Stimulated activated CD4-positive, alpha-beta T cell treated with anti-CD3 and anti-CD28 coated beads, Interleukin-15, amount 100 ng/mL, for 48 hours (primary cell): ENCODE results near the gene MYOZ2.
A peak's percentile ranks its signal among the peaks of the same experiment; 100 is the strongest.

Source experiments
- DNase-seq, 2 donors: peaks; one replicate each; pipeline ENCODE4 v3.0.0-alpha.2; 2020; ENCODE audit warnings: low read depth in 2 of 2

The MYOZ2 gene

DNA sequence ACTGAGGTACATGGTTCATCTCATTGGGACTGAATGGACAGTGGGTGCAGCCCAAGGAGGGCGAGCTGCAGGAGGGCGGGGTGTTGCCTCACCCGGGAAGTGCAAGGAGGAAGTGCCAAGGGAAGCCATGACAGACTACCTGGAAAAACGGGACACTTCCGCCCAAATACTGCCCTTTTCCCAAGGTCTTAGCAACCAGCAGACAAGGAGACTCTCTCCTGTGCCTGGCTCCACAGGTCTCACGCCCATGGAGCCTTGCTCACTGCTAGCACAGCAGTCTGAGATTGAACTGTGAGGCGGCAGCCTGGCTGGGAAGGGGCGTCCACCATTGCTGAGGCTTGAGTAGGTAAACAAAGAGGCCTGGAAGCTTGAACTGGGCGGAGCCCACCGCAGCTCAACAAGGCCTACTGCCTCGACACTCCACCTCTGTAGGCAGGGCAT, 62.2 kb downstream of the MYOZ2 start:
- no peak for DNase-seq

DNA sequence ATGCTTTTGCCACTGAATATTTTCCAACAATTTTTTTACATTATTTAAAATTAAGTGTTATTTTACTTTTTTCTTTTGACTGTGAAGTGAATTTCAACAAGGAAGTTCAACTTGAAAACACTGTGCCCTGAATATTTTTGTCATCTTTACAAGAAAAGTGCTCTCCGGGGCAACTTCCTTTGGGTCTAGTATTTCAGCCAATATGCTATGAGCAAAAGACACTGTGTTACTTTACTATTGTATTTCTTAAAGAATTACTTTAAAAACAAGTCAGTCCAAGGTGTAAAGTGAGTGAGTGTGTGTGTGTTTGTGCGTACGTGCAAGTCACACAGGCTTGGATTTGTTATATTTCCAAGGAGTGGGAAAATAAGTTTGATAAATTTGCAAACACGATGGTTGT, 69.3 kb downstream of the MYOZ2 start:
- DNase-seq, result no peak

DNA sequence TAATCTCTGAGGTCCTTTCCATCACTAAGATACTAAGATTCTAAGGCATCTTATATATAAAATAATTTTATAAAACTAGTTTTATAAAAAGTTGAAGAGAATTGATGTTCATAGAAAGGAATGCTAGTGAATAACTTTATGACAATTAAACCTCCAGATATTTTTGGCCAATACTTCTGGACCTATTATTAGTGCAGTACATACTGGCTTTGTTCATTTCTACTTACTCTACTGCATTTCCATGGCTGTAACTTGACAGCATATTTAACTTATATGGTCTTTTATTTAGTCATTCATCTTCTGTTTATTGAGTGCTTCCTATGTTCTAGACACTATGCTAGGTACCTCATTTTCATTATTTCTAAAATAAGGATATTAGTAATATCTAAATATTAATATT, 70.1 kb downstream of the MYOZ2 start:
- no peak for DNase-seq

DNA sequence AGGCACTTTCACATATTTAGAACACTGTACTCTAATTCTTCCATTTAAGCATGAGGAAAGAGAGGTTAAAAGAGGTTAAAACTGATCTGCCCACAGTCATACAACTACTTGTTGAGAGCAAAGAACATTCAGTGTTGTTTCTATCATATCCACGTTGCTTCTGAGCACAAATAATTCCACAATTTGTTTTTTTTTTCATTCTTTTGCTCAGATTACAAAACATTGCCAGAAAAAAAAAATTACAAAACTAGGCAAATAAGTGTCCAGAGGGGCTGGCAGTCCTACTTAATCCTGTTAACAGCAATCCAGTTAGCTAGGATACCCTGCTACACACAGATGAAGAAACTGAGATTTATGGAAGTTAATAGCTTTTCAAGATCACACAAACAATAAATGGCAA, 70.5 kb downstream of the MYOZ2 start:
- DNase-seq, result no peak

DNA sequence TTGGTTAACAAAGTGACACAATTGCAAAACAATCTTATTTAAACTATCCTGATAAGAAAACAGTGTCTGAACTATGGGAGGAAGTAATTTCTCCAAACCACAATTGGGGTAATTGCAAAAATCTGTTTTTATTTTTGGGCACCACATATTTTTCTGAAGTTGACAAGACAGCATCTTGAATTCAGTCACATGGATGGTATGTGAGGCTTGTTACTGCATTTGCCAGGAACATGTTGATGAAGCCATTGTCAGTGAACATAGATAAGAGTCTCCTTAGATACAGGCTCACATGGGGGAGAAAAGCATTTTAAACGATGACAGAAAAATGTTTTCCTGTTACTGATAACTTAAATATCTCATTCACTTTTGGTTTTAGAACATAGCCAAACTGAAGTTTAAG, 71.4 kb downstream of the MYOZ2 start:
- DNase-seq, result no peak

DNA sequence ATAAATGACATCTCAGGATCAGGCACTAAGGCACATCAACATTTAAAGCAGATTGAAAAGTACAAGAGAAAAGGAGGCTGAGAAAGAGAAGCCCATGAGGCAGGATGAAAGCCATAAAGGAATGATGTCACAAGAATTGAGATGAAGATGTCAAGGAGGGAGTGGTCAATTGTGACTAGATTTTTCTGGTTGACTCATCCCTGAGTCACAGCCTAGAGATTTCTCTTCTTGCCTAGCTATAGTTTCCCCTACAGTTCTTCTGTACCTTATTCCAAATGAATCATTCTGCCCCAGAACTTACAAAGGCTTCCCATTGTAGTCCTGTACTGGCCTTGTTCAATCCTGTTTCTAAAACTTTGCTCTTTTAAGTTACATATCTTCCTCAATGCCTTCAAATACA, 73.4 kb downstream of the MYOZ2 start:
- DNase-seq, result peak; percentile 18 to 56

DNA sequence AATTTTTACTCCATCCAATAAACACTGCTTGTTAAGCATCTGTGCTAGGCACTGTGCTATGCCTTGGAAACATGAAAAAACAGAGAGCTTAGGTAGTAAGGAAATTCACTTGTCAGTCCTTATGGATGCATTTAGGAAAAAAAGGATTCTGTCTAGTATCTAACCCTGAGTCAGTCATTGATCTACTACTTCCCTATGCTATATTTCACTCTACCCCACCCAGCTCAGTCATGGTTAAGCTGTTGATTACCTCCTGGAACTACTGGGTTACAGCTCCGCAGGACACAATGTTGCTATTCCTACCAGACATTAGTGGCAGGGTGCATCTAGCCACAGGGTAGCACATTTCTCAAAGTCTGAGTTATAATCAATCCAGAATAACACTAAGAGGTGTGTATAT, 74.0 kb downstream of the MYOZ2 start:
- DNase-seq, result no peak

DNA sequence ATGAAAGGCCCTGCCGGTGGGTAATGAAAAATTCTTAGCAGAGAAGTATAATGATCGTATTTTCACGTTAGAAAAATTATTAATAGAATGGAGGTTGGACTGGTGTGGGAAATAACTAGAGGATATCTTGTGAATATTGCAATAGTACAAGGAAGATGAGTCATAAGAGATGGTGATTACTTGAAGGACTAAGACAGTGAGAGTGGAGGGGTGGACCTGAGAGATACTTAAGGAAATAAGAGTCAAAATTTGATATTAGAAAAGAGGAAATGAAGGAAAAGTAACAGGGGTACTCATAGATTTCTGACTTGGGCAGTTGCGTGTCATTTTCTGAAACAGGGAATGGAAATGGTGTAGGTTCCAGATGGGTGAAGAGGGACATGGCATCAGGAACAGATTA, 75.1 kb downstream of the MYOZ2 start:
- no peak for DNase-seq

DNA sequence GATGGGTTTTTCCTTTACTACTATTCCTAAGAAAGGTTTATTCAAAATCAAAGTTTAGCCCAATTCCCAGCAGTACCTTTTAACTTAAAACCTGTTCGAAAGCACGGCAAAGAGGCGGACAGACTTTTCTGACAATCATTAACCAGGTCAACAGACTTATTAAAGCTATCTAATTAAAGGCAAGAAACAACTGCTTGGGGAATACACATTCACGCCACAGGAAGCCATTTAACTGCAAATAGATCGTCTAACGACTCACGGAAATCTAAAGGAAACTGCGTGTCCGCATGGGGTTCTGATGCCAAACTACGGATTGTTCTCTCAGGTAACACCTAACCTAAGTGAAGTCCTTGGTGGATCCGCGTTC, 76.2 kb downstream of the MYOZ2 start:
- DNase-seq, result no peak

DNA sequence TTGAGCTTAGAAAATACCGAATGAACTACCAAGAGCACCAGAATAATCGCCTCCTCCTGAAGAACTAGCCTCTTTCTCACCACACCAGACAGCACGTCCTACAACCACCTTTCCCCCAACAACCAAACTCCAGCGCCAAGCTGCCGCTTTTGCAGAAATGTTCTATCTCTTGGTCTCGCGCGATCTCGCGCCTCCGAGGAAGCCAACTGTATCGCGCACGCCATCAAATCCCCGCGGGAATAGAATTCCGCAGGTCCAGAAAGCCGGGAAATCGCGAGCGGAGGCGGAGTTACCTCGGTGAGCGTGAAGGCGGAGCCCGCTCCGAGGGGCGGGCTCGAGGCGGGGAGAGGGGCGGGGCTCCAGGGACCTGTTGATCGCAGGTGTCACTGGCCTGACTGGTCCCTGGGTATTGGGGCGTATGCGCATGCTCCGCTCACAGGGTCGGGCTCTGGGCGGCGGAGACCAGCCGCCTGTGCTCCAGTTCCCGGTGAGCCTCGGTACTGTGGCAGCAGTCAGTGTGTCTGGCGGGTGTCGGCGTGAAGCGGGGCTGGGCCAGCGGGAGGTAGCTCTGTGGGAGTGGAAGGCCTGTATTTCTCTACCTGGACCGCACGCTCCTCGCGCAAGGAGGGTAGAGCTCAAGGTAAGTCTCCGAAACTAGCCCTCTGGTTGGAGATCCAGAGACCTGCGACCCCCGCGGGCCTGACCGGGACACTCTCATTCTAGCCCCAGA, 76.8 kb downstream of the MYOZ2 start, which contains the start of gene USP53:
TSS of gene USP53 (plus strand) at position 480 of the 730 bp plus-strand sequence. CDS start 27,047 bp downstream, outside the sequence.
- peak; percentile 97 for DNase-seq

DNA sequence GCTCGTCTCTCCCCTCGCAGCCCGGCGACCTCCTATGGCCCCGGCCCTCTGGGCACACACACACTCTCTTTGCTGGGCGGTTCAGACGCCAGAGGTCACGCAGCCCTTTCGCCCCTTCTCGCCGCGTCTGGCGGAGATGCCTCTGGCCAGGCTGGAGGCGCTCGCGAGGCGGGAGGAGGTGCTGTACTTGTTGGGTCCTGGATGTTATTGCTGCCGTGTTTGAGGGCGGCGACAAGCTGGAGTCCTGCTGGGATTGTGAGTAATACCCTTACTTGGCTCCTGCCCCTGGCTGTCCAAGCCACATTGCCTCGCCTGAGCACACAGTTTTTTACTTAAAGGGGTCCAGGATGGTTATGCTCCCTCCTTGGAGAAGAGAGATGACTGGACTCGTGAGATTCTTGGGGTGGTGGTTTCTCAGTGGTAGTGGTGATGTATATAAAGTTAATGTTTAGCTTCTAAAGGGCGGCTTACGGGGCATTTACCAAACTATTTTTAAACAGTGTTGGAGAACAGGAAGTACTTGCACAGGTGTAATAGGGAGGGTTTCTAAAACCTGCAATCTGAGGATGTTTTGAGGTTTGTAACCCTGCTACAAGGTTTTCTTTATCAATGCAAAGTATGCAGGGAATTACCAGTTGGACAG, 77.5 kb downstream of the MYOZ2 start:
- peak; percentile 38 to 54 for DNase-seq

DNA sequence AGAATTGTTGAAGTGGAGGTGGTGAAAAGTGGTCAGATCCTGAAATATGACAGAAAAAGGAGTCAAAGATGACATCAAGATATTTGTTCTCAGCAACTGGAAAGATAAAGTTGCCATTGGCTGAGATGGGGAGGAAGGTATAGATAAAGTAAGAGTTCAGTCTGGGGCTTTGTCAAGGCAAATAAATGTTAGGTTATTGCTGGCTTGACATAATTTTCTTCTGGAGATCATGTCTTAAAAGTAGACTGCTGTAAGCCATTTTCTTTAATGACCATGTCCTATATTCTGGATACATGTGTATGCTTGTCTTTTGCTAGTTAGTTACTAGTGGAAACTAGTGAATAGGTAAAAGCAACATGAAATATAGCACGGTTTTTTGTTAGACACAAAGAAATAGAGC, 82.5 kb downstream of the MYOZ2 start:
- DNase-seq, result no peak

DNA sequence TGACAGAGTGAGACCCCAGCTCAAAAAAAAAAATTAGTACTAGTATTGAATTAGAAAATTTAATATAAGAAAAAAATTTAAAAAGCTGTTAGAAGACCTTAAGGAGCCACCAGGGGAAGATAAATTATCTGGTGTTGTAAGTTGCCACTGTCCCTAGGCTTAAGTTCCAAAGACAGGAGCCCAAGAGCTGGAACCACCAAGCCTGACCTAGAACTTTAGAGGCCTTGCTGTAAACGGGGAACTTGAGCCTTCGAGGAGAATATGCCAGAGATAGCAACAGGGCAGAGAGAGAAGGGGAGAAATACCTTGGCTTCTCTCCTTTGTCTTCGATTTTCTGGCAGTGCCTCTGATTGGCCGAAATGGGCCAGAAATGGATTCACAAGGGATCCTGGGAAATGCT, 85.8 kb downstream of the MYOZ2 start:
- no peak for DNase-seq

DNA sequence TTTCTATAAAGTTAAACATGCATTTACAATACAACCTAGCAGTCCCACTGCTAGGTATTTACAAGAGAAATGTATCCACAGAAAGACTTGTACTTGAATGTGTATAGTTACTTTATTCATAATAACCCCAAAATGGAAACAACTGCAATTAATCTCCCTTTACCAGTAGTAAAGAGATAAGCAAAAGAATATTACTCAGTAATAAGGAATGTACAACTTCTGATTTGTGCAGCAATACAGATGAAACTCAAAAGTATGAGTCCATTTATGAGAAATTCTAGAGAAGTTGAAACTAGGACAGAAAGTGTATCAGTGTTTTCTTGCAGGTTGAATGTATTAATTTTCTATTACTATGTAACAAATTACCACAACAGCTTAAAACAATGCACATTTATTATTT, 92.1 kb downstream of the MYOZ2 start:
- DNase-seq, result no peak

DNA sequence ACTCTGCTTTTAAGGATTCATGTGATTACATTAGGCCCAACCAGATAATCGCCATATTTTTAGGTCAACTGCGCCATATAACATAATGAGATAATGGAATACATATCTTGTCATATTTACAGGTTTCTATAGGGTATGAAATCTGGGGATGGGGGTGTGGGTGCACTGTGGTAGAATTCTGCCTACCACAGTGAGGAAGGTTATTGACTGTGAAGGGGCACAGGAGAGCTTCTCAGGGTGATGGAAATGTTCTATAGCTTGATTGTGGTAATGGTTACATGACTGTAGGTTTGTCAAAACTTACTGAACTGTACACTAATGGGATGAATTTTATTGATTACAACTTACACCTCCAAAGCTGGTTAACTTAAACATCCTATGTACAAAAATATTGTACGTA, 92.8 kb downstream of the MYOZ2 start:
- no peak for DNase-seq

DNA sequence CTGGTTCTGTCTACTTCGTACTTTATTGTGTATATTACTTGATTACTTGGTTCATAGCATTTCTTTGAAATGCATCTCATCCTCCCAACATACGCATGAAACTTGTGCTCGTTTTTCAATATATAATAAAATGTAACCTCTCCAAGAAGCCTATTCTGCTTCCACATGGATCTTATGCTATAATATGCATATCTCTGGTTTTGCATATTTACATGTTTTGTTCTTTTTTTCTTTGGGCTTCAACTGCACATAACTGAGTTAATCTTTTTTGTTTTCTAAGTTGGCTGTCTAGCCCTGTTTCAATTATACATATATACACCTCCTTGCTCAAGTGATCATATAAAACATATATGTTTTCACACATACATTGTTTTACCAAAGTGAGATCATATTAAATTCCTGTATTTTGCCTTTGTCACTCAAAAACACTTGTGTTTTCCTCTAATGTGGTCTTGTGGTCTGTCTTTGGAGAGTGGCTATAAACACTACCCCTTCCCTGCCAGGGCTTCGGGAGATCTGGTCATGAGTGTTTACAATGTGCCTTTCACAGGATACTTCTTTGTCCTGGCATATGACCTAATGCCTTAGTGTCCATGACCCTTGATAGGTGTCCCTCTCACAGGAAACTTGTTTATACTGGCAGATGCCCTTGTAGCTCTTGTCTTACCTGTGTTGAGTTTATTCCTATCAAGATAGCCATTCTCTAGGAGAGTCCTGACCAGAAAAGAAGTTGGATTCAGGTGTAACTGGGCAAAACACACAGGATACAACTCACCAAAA, 94.5 kb downstream of the MYOZ2 start:
- DNase-seq, result no peak

DNA sequence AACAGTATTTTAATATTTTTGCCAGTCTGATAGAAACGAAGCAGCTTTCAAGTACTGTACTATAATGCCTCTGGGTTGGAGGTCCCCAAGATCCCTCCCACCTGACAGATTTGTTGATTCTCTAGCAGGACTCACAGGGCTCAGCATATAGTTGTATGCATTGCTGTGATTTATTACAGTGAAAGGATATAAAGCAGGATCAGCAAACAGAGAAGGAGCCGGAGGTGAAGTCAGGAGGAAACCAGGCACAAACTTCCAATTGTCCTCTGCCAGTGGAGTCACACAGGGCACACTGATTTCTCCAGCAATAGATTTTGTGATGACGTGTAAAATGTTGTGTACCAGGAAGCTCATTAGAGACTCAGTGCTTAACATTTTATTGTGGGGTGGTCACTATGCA, 95.9 kb downstream of the MYOZ2 start:
- DNase-seq, result no peak

DNA sequence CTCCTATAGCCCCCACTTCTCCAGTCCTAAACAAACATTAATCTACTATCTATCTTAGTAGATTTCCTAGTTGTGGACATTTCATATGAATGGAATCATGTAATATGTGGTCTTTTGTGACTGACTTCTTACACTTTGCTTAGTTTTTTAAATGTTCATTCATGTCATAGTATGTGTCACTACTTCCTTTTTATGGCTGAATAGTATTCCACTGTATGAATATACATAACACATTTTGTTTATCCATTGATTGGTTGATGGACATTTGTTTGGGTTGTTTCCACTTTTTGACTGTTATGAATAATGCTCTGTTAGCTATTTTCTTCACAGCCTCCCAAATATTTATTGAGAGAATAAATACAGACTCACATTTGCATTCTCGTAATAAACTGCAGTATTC, 96.7 kb downstream of the MYOZ2 start:
- DNase-seq, result no peak

DNA sequence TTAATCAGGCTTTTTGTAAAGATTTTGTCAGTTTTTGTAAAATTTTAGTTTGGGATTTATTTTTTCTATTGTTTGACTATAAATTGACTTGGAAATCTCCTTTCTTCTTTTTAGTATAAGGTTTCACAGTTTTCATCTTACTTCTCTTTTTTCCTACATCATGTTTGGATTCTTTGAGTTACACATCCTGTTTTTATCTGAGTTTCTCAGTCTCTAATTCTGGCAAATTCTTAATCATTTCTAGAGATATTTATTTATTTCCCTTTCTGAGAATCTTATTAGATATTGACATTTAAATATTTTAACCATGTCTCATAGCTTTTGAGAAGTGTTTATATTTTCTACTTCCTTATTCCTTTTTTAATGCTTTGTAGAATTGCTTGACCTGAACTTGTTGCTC, 97.6 kb downstream of the MYOZ2 start:
- no peak for DNase-seq

DNA sequence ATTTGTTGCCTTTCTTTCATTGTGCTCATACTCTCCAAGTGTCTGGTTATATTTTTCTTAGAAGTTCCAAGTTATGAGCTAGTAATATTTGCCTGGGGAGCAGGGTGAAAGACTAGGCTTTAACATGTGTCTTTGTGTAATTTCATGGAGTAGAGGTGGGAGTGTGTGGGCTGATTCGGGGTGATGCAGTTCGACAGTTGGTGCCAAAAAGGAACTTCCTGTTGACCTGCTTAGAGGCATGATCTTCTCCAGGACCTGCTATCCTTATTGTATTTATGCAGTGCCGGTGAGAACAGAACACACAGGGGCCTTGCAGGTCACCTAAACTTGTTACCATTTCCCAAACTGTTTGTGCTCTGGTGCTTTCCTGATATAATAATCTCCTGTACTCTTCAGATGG, 98.1 kb downstream of the MYOZ2 start:
- DNase-seq, result no peak

DNA sequence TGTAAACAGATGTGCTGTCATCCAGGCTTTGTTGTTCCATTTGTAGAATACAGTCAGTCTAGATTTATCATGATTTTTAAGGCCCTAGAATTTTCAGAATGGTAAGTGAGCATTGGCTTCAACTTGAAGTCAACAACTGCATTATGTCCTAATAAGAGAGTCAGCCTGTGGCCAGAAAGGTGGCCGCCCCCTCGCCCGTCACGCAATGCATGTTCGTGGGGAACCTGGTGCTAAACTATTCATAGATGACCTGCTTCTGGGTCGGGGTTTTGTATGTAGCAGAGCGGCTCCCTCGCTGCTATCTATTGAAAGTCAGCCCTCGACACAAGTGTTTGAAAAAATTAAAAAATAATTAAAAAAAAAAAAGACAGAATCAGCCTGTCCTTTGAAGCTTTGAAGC, 101.6 kb downstream of the MYOZ2 start:
- no peak for DNase-seq
